Right kidney (tissue), 1 donor: ENCODE results near the gene RYR1.
A peak's percentile ranks its signal among the peaks of the same experiment; 100 is the strongest.
"Not testable (repeated sequence)": the region's sequence is repeated elsewhere in the genome, so short reads cannot be mapped to it uniquely, and the experiment has no call there.

Experiments used
- DNase-seq: peaks from one replicate; pipeline ENCODE4 v3.0.0-alpha.2; 2016

The RYR1 gene

GRCh38 chr19:38514812-38515633, 81.5 kb downstream of the RYR1 start:
- peak; percentile 74 for DNase-seq

GRCh38 chr19:38515896-38516295, 82.4 kb downstream of the RYR1 start:
- DNase-seq: no peak

DNA sequence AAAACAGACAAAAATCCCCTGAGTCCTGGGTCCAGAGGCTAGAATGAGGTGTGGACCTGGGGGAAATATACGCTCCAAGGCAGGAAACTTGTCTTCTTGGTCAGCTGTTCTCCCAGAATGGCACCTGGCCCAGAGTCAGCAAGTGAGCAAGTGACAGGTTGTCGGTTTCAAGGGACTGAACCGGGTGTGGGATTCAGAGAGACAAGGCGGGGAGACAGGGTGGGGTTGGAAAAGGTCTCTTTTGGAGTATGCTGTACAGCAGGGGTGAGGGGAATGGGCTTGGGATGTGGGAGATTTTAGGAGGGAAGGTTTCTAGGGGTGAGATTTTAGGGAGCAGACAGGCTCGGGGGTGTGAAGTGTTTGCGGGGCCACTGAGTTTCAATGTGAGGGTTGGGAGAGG, 83.3 kb downstream of the RYR1 start:
- DNase-seq: no peak

DNA sequence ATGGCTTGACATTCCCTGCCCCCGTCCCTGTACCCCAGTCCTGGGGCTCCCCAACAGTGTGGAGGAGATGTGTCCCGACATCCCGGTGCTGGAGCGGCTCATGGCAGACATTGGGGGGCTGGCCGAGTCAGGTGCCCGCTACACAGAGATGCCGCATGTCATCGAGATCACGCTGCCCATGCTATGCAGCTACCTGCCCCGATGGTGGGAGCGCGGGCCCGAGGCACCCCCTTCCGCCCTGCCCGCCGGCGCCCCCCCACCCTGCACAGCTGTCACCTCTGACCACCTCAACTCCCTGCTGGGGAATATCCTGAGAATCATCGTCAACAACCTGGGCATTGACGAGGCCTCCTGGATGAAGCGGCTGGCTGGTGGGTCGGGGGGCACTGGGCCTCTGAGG, 83.8 kb downstream of the RYR1 start:
- DNase-seq: no peak

DNA sequence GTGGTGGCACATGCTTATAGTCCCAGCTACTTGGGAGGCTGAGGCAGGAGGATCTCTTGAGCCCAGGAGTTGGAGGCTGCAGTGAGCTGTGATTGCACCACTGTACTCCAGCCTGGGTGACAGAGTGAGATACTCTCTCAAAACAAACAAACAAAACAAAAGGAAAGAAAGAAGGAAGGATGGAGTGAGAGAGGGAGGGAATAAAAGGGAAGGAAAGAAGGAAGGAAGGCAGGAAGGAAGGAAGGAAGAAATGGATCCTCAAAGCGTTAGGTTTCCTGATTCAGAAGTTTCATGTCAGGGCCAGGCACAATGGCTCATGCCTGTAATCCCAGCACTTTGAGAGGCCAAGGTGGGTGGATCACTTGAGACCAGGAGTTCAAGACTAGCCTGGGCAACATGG, 84.5 kb downstream of the RYR1 start:
- not testable (repeated sequence) for DNase-seq

DNA sequence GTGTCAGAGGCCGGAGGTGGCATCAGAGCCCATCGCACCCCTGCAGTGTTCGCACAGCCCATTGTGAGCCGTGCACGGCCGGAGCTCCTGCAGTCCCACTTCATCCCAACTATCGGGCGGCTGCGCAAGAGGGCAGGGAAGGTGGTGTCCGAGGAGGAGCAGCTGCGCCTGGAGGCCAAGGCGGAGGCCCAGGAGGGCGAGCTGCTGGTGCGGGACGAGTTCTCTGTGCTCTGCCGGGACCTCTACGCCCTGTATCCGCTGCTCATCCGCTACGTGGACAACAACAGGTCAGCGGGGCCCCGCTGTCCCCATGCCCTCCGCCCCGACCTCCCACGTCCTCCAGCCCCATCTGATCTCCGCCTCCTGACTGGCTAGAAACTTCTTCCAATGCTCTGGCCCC, 85.7 kb downstream of the RYR1 start:
- no peak for DNase-seq

DNA sequence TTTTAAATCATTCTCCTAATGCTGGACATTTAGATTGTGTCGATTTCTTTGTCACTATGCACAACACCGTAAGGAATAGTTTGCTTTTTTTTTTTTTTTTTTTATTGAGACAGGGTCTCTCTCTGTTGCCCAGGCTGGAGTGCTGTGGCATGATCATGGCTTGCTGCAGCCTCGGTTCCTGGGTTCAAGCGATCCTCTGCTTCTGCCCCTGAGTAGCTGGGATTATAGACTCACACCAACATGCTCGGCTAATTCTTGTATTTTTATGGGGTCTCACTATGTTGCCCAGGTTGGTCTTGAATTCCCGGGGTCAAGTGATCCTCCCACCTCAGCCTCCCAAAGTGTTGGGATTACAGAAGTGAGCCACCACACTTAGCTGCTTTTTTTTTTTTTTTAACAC, 86.5 kb downstream of the RYR1 start:
- DNase-seq: no peak

DNA sequence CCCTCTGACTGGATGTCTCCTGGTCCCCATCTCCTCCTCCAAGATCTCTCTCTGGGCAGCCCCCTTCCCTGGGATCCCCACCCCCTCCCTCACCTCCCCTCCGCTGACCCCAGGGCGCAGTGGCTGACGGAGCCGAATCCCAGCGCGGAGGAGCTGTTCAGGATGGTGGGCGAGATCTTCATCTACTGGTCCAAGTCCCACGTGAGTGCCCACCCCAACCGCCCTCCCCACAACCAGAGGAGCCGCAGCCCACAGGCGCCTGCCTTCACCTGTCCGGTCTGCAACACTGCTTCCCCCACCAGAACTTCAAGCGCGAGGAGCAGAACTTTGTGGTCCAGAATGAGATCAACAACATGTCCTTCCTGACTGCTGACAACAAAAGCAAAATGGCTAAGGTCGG, 89.4 kb downstream of the RYR1 start:
- no peak for DNase-seq

GRCh38 chr19:38523319-38523718, 89.8 kb downstream of the RYR1 start:
- no peak for DNase-seq

DNA sequence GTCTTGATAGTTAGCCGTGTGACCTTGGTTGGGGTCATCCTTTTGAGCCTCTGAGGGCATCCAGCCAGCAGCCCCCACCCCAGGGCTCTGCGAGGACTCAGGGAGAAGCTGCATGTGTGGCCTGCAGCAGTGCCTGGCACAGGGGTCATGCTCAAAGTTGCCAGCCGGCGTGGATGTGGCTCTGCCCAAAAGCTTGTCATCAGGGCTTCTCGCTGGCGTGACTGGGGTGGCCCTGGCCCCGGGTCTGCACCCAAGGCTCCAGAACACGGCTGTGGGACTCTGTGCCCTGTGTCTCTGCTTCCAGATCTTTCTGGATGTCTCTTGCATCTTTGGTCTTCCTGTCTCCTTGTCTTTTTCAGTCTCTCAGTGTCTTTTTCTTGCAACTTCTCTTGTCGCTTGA, 90.9 kb downstream of the RYR1 start:
- no peak for DNase-seq

DNA sequence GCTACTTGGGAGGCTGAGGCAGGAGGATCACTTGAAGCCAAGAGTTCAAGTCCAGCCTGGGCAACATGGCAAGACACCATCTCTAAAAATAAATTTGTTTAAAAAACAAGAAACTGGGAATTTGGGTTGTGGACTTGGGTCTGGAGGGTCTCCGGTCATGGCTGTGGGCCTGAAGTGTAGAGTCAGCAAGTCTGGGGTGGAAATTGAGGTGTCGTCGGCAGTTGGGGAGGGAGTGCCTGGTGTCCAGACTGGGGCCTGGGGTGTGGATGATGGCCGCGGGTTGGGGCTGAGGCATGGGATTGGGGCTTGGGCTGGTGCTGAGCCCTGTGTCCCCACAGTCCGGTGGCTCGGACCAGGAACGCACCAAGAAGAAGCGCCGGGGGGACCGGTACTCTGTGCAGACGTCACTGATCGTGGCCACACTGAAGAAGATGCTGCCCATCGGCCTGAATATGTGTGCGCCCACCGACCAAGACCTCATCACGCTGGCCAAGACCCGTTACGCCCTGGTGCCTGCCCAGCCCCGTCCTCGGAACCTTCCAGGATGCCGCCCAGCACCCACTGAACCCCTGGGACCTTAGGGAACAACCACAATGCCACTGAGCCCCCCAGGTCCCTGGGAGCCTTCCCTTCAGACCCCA, 91.6 kb downstream of the RYR1 start:
- DNase-seq: no peak

DNA sequence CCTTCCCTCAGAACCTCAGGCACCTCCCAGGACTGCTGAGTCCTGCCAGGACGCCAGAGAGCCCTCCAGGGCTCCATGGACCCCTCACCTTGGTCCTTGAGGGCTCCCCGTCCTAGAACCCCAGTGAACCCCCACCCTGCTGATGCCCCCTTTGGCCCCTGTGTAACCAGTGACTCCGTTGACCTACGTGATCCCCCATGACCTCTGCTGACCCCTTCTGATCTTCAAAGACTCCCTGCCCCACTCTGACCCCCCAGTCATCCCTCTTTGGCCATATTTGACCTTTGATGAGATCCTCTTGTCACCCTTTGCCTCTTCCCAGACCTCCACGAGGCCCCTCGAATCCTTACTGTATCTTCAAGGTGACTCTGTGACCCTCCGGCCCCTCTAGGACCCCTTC, 92.9 kb downstream of the RYR1 start:
- DNase-seq: no peak

GRCh38 chr19:38527466-38528136, 94.1 kb downstream of the RYR1 start:
- no peak for DNase-seq

DNA sequence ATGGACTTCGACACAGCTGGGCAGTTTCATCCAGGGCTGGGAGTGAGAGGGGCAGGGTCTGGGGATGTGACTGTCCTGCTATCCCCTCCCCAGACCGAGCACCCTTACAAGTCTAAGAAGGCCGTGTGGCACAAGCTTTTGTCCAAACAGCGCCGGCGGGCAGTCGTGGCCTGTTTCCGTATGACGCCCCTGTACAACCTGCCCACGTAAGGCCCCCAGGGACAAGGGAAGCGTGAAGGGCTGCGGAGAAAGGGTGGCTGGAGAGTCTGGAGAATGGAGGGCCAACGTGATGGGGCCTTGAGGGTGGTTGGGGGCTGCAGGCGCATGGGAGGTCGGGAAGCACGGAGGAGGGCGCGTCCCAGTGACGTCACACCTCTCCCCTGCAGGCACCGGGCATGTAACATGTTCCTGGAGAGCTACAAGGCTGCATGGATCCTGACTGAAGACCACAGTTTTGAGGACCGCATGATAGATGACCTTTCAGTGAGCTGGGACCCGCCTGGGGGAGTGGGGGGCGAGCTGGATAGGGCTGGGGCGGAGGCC, 94.8 kb downstream of the RYR1 start:
- peak; percentile 10 for DNase-seq

- no peak for DNase-seq
These were observed 95.4 kb downstream of the RYR1 start for GRCh38 chr19:38528931-38529330.

DNA sequence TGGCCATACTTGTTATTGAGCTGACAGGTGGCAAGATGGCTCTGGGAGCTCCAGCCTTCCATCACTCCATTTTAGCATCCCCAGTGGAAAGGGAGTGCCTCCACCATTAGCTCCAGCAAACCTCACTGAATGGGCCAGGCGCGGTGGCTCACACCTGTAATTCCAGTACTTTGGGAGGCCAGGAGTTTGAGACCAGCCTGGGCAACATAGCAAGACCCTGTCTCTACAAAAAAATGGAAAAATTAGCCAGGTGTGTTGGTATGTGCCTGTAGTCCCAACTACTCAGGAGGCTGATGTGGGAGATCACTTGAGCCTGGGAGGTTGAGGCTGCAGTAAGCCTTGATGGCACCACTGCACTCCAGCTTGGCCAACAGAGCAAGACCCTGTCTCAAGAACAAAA, 98.0 kb downstream of the RYR1 start:
- no peak for DNase-seq

DNA sequence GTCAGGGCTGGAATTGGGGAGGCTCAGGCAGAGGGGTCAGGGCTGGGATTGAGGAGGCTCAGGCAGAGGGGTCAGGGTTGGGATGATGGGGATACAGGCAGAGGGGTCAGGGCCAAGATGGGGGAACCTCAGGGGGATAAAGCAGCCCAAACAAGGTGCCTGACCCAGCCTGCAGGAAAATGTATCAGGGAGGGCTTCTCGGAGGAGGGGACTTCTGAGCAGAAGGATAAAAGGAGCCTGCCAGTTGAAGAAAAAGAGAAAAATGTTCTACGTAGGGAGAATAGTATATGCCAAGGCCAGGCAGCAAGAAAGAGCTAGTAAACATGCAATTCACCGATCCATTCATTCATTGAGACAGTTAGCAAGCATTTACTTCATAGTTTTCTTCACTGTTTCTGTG, 99.4 kb downstream of the RYR1 start:
- no peak for DNase-seq

GRCh38 chr19:38534574-38534973, 101.1 kb downstream of the RYR1 start:
- no peak for DNase-seq

- DNase-seq: no peak
These were observed 101.7 kb downstream of the RYR1 start for GRCh38 chr19:38535212-38535611.

DNA sequence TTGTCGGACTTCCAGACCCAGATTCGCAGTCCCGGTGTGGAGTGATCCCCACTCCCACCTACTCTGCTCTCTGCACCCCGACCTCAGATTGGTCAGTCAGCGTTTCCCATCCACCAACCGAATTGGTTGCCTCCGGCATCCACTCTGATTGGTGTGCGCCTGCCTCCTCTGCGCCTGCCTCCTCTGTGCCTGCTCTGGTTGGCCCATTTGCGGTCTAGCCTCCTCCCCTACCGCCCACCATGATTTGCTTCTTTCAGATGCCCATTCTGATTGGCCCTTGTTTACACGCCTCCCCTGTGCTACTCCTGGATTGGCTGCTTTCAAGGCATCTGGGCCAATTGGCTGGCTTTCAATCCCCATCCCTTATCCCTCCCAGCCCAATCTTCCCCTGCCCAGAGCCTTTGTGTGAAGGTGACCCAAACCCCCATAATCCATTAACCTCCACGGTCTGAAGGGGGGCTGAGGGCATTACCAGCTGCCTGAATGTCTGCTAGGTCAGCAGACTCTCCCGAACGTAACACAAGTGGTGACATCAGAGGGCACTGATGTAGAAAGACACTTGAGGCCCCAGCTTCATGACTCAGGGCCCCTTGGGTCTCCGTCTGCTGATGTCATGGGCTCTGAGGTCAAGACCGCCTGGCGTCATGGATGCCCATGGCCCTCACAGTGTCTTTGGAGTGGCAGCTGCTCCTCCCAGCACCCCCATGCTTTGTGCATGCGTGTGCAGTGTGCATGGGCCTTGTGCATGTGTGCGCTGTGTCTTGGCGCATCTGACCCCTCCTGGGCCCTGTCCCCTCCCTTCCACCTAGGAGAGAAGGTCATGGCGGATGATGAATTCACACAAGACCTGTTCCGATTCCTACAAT, 103.8 kb downstream of the RYR1 start:
- DNase-seq: no peak

GRCh38 chr19:38538386-38538785, 104.9 kb downstream of the RYR1 start:
- DNase-seq: no peak

DNA sequence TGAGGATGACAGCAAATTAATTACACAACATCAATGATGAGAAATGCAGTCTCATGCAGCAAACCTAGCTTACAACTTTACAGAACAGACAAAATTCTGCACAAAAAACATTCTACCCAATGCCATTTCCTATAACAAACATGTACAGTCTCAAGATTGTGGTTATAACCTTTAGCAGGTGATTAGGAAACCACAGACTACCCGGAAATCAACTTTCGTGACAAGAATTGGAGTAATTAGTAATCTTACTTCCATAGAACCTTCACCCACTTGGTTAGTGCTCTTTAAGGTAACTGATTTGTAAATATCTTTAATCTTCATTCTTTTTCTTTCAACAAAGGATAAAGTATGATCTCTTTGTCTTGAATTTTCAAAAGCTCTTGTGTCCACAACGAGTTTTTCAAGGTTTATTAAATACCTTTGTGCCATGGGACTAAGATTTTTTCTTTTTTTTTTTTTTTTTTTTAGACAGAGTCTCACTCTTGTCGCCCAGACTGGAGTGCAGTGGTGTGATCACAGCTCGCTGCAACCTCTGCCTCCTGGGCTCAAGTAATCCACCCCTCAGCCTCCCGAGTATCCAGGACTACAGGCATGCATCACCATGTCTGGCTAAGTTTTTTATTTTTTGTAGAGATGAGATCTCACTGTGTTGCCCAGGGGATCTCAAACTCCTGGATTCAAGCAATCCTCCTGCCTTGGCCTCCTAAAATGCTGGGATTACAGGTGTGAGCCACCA, 105.5 kb downstream of the RYR1 start:
- no peak for DNase-seq
